ENCODE measurements around the gene TRAM2. TPM values are rescaled to one million over a fixed set of nuclear protein-coding genes. Genes with fewer than 3 reads are reported as not detected.
A peak's percentile ranks its signal among the peaks of the same experiment; 100 is the strongest.

TRAM2 gene
- total RNA-seq, 1 donor from 2014 or later = 15.6 TPM

DNA sequence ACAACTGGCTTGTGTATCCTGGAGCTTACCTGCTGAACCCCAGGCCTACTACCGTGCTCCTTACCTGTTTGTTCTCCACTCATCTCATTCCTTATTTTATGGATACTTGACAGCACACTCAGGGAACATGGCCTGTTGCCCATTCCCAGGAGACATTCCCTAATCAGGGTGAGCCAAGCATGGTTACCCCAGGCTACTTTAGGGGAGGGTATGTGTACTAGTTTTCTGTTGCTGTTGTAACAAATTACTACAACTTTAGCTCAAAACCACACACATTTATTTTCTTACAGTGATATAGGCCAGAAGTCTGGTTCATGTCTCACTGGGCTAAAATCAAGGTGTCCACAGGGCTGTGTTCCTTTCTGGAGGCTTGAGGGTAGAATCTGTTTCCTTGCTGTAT lies 15.0 kb upstream of the TRAM2 start:
- TF ChIP-seq, protein P1, sequence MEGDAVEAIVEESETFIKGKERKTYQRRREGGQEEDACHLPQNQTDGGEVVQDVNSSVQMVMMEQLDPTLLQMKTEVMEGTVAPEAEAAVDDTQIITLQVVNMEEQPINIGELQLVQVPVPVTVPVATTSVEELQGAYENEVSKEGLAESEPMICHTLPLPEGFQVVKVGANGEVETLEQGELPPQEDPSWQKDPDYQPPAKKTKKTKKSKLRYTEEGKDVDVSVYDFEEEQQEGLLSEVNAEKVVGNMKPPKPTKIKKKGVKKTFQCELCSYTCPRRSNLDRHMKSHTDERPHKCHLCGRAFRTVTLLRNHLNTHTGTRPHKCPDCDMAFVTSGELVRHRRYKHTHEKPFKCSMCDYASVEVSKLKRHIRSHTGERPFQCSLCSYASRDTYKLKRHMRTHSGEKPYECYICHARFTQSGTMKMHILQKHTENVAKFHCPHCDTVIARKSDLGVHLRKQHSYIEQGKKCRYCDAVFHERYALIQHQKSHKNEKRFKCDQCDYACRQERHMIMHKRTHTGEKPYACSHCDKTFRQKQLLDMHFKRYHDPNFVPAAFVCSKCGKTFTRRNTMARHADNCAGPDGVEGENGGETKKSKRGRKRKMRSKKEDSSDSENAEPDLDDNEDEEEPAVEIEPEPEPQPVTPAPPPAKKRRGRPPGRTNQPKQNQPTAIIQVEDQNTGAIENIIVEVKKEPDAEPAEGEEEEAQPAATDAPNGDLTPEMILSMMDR (IDR thresholded peaks at IDR 0.05; ENCODE audit: insufficient read depth, low read length, poor library complexity, severe bottlenecking) = no peak
- Histone ChIP-seq H3K36me3 (ENCODE audit: control insufficient read depth, insufficient read depth, low read length) (no peaks in the 10 kb centered on the region), H3K4me3 (ENCODE audit: low read depth, low read length) (no peak overlapping the region), H3K27me3 (ENCODE audit: control insufficient read depth, insufficient read depth, low read length) (no peaks in the 10 kb centered on the region)
- no peak for DNase-seq (ENCODE audit: low read depth)

GRCh38 chr6:52590152-52590891 lies 13.5 kb upstream of the TRAM2 start:
- H3K4me3 ChIP-seq (ENCODE audit: low read depth, low read length) = no peak overlapping the region
- H3K36me3 ChIP-seq (ENCODE audit: control insufficient read depth, insufficient read depth, low read length) = no peaks in the 10 kb centered on the region
- DNase-seq (ENCODE audit: low read depth) = no peak
- TF ChIP-seq, protein P1 (IDR thresholded peaks at IDR 0.05; ENCODE audit: insufficient read depth, low read length, poor library complexity, severe bottlenecking) = peak; percentile 13
- H3K27me3 ChIP-seq (ENCODE audit: control insufficient read depth, insufficient read depth, low read length) = no peaks in the 10 kb centered on the region

- Histone ChIP-seq H3K36me3 (ENCODE audit: control insufficient read depth, insufficient read depth, low read length) (no peaks in the 10 kb centered on the region), H3K27me3 (ENCODE audit: control insufficient read depth, insufficient read depth, low read length) (no peaks in the 10 kb centered on the region), H3K4me3 (ENCODE audit: low read depth, low read length) (no peak overlapping the region)
- DNase-seq (ENCODE audit: low read depth) = no peak
- TF ChIP-seq, protein P1 (IDR thresholded peaks at IDR 0.05; ENCODE audit: insufficient read depth, low read length, poor library complexity, severe bottlenecking) = no peak
Measured at GRCh38 chr6:52588710-52589091, 11.8 kb upstream of the TRAM2 start.

DNA sequence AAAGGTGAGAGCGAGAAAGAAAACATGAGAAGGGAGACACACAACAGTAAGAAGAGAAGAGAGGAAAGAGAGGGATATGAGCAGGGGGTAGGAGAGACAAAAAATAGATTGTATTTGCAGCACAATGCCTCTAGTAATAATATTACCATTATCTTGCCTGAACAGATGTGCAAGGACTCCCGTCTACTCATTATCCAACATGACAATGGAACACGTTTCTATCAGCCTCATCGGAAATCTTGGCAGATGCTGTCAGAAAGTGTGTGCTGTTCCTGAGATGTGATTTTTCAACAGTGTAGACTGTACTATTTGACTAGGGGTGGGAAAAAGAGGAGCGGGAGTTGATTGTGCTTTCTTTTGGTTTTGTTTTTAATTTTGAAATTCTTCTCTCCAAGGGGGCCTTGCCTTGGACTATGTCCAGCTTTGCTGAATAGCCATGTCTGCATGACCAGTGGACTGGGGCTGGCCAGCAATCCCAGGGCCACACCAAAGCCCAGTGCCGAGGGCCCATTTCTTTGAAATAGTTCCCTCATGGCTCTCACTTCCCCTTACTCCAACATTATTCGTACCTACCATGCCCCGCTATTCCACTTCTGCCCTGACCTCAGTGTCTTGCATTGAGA lies 11.3 kb upstream of the TRAM2 start:
- H3K4me3 ChIP-seq (ENCODE audit: low read depth, low read length) = no peak overlapping the region
- no peaks in the 10 kb centered on the region for H3K27me3 ChIP-seq (ENCODE audit: control insufficient read depth, insufficient read depth, low read length)
- DNase-seq (ENCODE audit: low read depth) = no peak
- TF ChIP-seq, protein P1 (IDR thresholded peaks at IDR 0.05; ENCODE audit: insufficient read depth, low read length, poor library complexity, severe bottlenecking) = no peak
- H3K36me3 ChIP-seq (ENCODE audit: control insufficient read depth, insufficient read depth, low read length) = no peaks in the 10 kb centered on the region

DNA sequence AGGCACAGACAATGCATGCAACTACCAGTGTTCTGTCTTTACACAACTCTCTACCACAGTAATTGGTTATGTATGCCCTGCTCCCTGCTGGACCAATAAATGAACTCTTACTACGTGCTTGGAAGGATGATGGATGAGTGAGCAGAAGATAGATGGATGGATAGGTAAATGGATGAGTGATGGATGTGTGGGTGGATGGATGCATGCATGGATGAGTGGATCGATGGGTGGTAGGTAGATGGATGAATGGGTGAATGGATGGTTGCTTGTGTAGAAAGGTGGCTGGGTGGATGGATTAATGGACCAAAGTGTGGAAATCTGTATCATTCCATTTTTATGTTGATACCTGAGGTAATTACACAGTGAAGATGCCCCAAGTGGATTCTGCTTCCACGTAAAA lies 10.1 kb upstream of the TRAM2 start:
- no peak for DNase-seq (ENCODE audit: low read depth)
- TF ChIP-seq, protein P1 (IDR thresholded peaks at IDR 0.05; ENCODE audit: insufficient read depth, low read length, poor library complexity, severe bottlenecking) = no peak
- H3K27me3 ChIP-seq (ENCODE audit: control insufficient read depth, insufficient read depth, low read length) = no peaks in the 10 kb centered on the region

More for the DNA sequence above, 10.1 kb upstream of the TRAM2 start:
- Histone ChIP-seq H3K4me3 (ENCODE audit: low read depth, low read length) (no peak overlapping the region), H3K36me3 (ENCODE audit: control insufficient read depth, insufficient read depth, low read length) (no peaks in the 10 kb centered on the region)

Measured in kidney epithelial cell (primary cell).